Spinal cord (tissue), 10 donors: Measurements from ENCODE around the gene EGLN3. TPM values are rescaled to one million over a fixed set of nuclear protein-coding genes. Genes with fewer than 3 reads are reported as not detected.

Experiments used
- DNase-seq, 6 donors: peaks; one replicate each; pipeline versions ENCODE4 v3.0.0 to v3.0.0-alpha.2; 2013 to 2015; ENCODE audit warnings: low spot score in 6 of 6, low read depth in 4 of 6
- H3K27ac ChIP-seq: one replicate; pipeline ENCODE4 v1.5.1; 2013; ENCODE audit warnings: low read depth, low read length, control low read depth
- H3K27me3 ChIP-seq: one replicate; pipeline ENCODE4 v1.6.1; 2013; ENCODE audit warnings: low read length; ENCODE audit not compliant: control insufficient read depth, insufficient read depth
- H3K36me3 ChIP-seq: one replicate; pipeline ENCODE4 v1.6.1; 2013; ENCODE audit warnings: low read length; ENCODE audit not compliant: control insufficient read depth, insufficient read depth
- H3K4me1 ChIP-seq: one replicate; pipeline ENCODE4 v1.6.1; 2013; ENCODE audit warnings: low read length; ENCODE audit not compliant: control insufficient read depth, insufficient read depth
- H3K4me3 ChIP-seq: one replicate; pipeline ENCODE4 v1.5.1; 2013; ENCODE audit warnings: low read depth, low read length, control low read depth
- H3K9me3 ChIP-seq: one replicate; pipeline ENCODE4 v1.6.1; 2013; ENCODE audit warnings: low read length; ENCODE audit not compliant: control insufficient read depth, insufficient read depth
- WGBS: methylation state at CpG from one replicate; pipeline ENCODE4 v1.1.5; 2013; ENCODE audit warnings: missing lambda C conversion rate; ENCODE audit not compliant: insufficient coverage; 5-methylcytosine and 5-hydroxymethylcytosine counted together
- polyA plus RNA-seq, 2 donors: library from polyadenylated mRNA; unstranded; fragments of 120-200 nt; gene quantifications; one replicate each; pipeline ENCODE4 v1.2.1, GENCODE V29; 2013; ENCODE audit not compliant: insufficient read length in 2 of 2
- total RNA-seq, 2 donors: library from RNA; depleted of rRNA in 1 of 2; stranded (reverse); fragments of 120-200 nt in 1 of 2; fragments of >200 nt in 1 of 2; gene quantifications; one replicate each; pipeline versions ENCODE4 v1.2.3 to v1.2.4, GENCODE V29; 2013 to 2014
- donor health status: healthy.

The EGLN3 gene
- total and polyA plus RNA-seq, 4 donors: 25.1 to 49.9 (median 42.2) TPM

DNA sequence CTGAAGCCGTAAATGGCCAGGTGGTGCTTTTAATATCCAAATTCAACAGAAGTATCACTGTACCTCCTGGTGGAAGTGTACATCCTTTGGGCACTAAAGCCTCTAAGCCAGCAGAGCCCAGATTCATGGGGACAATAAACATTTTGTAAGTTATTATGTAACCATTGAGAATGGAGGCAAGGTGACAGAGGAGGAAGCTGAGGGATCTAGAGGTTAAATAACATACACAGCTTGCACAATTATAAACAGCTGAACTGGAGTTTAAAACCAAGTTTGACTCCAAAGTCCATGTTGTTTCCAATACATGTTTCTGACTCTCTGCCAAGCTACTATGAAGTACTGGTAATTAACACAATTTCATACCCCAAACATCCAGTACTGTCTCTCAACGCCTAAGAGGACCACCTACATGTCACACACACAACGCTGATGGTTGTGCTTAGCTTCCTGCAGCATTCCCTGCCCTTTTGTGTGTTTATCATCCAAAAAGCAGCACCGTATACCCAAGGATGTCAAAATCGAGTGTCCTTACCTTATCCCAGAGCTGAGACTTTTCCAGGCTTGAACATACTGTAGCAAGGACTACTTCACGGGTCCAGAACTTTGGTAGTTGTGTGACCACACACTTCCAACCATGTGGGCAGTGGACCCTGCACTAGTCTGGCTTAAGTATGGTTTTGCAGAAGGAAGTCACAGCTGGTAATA, 41.3 kb downstream of the EGLN3 start:
- Histone ChIP-seq H3K27me3 (no peaks in the 10 kb centered on the region), H3K4me1 (no peaks in the 10 kb centered on the region), H3K27ac (no peak overlapping the region), H3K4me3 (no peak overlapping the region), H3K9me3 (no peaks in the 10 kb centered on the region), H3K36me3 (no peaks in the 10 kb centered on the region)
- 74% methylated on average over 4 of the region's 6 CpGs for WGBS
- DNase-seq: no peak

DNA sequence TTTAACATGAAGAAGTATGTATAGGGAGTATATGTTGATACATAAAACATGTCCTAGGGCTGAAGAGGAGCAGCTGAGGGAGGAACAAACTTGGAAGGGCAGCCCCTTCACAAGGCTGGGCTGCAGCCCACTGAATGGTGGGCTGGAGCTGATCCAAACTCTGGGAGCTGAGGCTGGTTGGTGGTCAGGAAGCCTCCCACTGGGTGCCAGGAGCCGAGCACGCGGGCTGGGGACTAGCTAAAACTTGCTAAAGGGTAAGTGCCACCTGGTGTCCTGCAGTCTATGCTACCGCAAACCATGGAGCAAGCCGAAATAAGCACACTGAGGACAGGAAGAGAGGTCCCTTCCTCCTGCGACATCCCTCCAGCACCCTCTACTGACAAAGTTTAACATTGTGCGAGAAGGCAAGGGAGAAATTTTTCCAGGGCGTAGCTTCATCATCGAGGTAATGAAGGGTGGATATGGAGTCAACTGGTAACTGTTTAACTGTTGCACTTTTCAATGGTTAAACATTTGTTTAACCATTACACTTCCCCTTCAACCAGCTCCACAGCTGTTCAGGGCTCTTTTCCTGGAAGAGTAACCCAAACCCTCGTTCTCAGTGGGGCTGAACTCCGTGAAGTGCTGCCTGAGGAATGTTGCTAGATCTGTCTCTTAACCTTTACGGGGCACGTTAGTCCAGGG, 42.2 kb downstream of the EGLN3 start:
- Histone ChIP-seq H3K9me3 (no peaks in the 10 kb centered on the region), H3K27ac (no peak overlapping the region), H3K4me1 (no peaks in the 10 kb centered on the region), H3K36me3 (no peaks in the 10 kb centered on the region), H3K4me3 (no peak overlapping the region), H3K27me3 (no peaks in the 10 kb centered on the region)
- no peak for DNase-seq
- whole genome bisulfite sequencing: 93% methylated on average over 9 of the region's 13 CpGs

DNA sequence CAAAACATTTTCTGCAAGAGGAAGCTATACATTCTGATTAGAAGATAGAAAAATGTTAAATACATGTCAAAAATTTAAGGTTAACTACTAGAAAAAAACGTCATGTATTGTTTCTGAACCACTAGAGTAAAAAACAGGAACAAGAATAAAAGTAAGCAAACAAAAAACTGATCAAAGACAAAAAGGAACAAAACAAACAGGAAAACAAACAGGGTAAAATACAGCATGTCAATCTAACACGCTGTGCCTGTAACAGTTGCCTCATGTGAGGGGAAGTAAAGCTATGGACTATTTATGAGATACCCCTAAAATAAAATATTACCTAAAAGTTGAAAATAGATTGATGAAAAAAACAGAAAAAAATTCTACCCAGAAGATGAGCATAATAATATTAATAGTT, 43.9 kb downstream of the EGLN3 start:
- DNase-seq: no peak

DNA sequence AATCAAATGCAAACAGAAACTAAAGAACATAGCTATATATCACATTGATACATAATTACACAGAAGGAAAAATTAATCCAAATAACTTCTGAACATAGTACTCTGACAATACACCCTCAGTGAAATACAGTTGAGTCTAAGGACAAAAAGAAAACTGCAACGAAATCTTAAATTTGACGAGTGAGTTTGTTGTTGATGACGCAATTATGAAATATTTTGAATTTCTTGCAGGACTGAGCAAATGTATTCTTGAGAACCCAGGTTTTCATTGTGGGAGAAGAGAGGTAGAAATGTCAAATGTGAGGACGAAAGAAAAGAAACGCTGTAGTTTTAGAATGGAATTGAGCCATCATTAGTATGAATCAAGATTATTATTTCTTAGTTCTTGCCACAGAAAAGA, 46.3 kb downstream of the EGLN3 start:
- Histone ChIP-seq H3K27me3 (no peaks in the 10 kb centered on the region), H3K9me3 (no peaks in the 10 kb centered on the region), H3K4me1 (peaks cover 4% of the 10 kb centered on the region), H3K4me3 (no peak overlapping the region), H3K36me3 (no peaks in the 10 kb centered on the region), H3K27ac (no peak overlapping the region)
- 93% methylated on average over 3 of the region's 5 CpGs for whole genome bisulfite sequencing
- DNase-seq: no peak

More for the DNA sequence above, 43.9 kb downstream of the EGLN3 start:
- Histone ChIP-seq H3K9me3 (no peaks in the 10 kb centered on the region), H3K36me3 (no peaks in the 10 kb centered on the region), H3K27ac (no peak overlapping the region), H3K4me1 (no peaks in the 10 kb centered on the region), H3K27me3 (no peaks in the 10 kb centered on the region), H3K4me3 (no peak overlapping the region)
- WGBS: no CpG with 5 or more reads among the region's 2 CpGs

GRCh38 chr14:33903369-33903768, 47.5 kb downstream of the EGLN3 start:
- peaks cover 4% of the 10 kb centered on the region for H3K4me1 ChIP-seq
- 83% methylated on average over 2 of the region's 2 CpGs for WGBS
- H3K9me3 ChIP-seq: no peaks in the 10 kb centered on the region
- H3K4me3 ChIP-seq: no peak overlapping the region
- H3K27me3 ChIP-seq: no peaks in the 10 kb centered on the region
- no peak for DNase-seq
- no peak overlapping the region for H3K27ac ChIP-seq
- H3K36me3 ChIP-seq: no peaks in the 10 kb centered on the region

- H3K4me3 ChIP-seq: no peak overlapping the region
- no peaks in the 10 kb centered on the region for H3K27me3 ChIP-seq
- H3K9me3 ChIP-seq: no peaks in the 10 kb centered on the region
- DNase-seq: no peak
- H3K27ac ChIP-seq: no peak overlapping the region
- H3K4me1 ChIP-seq: peaks cover 4% of the 10 kb centered on the region
- no peaks in the 10 kb centered on the region for H3K36me3 ChIP-seq
- WGBS: 94% methylated on average over 5 of the region's 6 CpGs
These were observed 48.5 kb downstream of the EGLN3 start for GRCh38 chr14:33902363-33902762.

GRCh38 chr14:33901426-33902155, 49.3 kb downstream of the EGLN3 start:
- no peaks in the 10 kb centered on the region for H3K36me3 ChIP-seq
- H3K4me3 ChIP-seq: no peak overlapping the region
- H3K27me3 ChIP-seq: no peaks in the 10 kb centered on the region
- no peaks in the 10 kb centered on the region for H3K9me3 ChIP-seq
- DNase-seq: no peak
- no peak overlapping the region for H3K27ac ChIP-seq
- H3K4me1 ChIP-seq: peaks cover 4% of the 10 kb centered on the region

- no peak for DNase-seq
- Histone ChIP-seq H3K4me1 (peaks cover 4% of the 10 kb centered on the region), H3K27me3 (no peaks in the 10 kb centered on the region), H3K4me3 (no peak overlapping the region), H3K9me3 (no peaks in the 10 kb centered on the region), H3K27ac (no peak overlapping the region), H3K36me3 (no peaks in the 10 kb centered on the region)
- 74% methylated on average over 4 of the region's 4 CpGs for WGBS
These were observed 50.2 kb downstream of the EGLN3 start for GRCh38 chr14:33900706-33901105.

DNA sequence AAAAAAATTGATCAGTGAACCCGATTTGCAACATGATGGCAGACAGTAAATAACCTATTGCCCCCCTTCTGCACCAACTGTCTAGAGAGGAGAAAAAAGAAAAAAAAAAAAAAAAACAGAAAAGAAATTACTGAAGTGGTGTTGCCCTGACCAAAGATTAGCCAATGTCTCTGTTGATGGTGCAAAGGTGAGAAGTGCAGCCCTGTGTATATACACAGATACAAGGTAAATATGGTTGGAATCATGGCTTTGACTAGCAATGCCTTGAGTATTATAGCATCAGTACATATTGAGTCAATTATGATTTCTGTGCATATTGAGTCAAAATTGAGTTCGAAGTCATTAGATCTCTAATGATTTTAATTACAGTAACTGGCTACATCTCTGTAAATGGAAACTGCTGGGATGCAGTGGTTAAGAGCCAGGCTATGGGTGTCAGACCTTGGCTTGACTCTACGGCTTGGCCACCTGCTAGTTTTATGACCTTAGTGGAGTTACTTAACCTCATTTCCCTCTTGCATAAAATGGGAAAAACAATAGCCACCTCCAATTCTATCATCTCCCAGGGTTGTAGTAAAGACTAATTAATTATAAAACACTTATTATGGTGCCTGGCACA, 51.0 kb downstream of the EGLN3 start:
- no CpG with 5 or more reads among the region's 3 CpGs for WGBS
- Histone ChIP-seq H3K4me1 (peaks cover 4% of the 10 kb centered on the region), H3K9me3 (no peaks in the 10 kb centered on the region)

More for the DNA sequence above, 51.0 kb downstream of the EGLN3 start:
- peak in 1 of 6 donors; percentile 16 for DNase-seq
- Histone ChIP-seq H3K27me3 (no peaks in the 10 kb centered on the region), H3K4me3 (no peak overlapping the region), H3K36me3 (no peaks in the 10 kb centered on the region), H3K27ac (no peak overlapping the region)
